ENCODE data around the gene MB21D2.

DNA sequence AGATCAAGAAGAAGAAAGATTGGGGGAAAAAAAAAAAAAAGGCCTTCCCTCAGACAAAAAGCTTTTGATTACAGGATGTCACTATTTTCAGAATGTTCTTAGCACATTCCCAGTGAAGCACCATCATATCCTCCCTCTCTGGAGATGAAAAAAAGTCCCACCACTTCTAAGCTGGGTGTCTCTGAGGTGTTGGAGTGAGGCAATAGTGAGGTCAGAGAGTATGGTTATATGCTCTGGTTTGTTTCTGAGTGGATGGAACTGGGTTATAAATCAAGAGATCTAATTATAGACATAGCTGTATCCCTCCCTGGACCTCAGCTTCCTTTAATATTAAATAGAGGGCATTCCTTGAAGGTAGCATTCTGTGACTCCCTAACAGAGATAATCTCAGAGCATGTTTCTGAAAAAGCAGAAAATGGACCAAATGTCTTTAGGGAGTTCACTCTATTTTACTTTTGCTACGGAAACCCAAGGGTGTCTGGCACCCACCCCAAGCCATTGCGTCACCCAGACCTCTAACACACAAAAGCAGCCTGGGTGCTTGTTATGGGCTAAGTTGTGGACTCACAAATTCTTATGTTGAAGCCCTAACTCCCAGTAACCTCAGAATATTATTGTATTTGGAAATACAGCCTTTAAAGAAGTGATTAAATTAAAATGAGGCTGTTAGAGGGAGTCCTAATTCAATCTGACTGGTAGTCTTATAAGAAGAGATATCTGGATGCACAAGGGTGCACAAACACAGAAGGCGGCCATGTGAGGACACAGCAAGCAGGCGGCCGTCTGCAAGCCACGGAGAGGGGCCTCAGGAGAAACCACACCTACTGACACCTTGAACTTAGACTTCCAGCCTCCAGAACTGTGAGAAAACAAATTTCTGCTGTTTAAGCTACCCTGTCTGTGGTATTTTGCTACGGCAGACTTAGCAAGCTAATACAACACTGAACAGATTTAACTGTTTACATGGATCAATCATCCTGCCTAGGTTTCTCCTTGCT lies 81.5 kb downstream of the MB21D2 start:
- TF ChIP-seq, protein P1, sequence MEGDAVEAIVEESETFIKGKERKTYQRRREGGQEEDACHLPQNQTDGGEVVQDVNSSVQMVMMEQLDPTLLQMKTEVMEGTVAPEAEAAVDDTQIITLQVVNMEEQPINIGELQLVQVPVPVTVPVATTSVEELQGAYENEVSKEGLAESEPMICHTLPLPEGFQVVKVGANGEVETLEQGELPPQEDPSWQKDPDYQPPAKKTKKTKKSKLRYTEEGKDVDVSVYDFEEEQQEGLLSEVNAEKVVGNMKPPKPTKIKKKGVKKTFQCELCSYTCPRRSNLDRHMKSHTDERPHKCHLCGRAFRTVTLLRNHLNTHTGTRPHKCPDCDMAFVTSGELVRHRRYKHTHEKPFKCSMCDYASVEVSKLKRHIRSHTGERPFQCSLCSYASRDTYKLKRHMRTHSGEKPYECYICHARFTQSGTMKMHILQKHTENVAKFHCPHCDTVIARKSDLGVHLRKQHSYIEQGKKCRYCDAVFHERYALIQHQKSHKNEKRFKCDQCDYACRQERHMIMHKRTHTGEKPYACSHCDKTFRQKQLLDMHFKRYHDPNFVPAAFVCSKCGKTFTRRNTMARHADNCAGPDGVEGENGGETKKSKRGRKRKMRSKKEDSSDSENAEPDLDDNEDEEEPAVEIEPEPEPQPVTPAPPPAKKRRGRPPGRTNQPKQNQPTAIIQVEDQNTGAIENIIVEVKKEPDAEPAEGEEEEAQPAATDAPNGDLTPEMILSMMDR (IDR thresholded peaks at IDR 0.05; ENCODE audit: insufficient read depth, low read length): no peak
- TF ChIP-seq POLR2AphosphoS5 (IDR thresholded peaks at IDR 0.05; ENCODE audit: low read depth): no peak
- TF ChIP-seq, protein P2, sequence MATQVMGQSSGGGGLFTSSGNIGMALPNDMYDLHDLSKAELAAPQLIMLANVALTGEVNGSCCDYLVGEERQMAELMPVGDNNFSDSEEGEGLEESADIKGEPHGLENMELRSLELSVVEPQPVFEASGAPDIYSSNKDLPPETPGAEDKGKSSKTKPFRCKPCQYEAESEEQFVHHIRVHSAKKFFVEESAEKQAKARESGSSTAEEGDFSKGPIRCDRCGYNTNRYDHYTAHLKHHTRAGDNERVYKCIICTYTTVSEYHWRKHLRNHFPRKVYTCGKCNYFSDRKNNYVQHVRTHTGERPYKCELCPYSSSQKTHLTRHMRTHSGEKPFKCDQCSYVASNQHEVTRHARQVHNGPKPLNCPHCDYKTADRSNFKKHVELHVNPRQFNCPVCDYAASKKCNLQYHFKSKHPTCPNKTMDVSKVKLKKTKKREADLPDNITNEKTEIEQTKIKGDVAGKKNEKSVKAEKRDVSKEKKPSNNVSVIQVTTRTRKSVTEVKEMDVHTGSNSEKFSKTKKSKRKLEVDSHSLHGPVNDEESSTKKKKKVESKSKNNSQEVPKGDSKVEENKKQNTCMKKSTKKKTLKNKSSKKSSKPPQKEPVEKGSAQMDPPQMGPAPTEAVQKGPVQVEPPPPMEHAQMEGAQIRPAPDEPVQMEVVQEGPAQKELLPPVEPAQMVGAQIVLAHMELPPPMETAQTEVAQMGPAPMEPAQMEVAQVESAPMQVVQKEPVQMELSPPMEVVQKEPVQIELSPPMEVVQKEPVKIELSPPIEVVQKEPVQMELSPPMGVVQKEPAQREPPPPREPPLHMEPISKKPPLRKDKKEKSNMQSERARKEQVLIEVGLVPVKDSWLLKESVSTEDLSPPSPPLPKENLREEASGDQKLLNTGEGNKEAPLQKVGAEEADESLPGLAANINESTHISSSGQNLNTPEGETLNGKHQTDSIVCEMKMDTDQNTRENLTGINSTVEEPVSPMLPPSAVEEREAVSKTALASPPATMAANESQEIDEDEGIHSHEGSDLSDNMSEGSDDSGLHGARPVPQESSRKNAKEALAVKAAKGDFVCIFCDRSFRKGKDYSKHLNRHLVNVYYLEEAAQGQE (IDR thresholded peaks at IDR 0.05; ENCODE audit: insufficient replicate concordance, low read depth): no peak
